ENCODE measurements around the gene HDC.

HDC gene

DNA sequence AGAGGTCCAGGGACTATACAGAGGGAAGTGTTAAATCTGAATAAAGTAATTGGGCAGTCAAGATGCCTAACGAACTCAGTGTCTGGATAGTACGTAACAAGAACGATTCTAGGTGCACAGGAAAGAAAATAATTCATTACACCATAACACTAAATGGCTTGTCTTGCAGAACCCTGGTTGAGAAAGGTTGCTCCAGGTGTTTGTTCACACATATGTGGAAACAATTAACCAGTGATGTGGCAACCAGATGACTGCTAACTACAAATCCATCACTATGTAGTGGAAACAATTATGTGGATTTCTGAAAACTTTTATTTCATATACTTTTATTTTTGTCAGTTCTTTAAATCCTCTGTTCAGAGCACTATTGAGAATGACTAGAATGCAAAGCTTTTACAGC, 10.4 kb upstream of the HDC start:
- Mint-ChIP-seq H3K27ac (ENCODE audit: low read depth) (no peak overlapping the region), H3K27me3 (no peaks in the 10 kb centered on the region), H3K4me1 (no peaks in the 10 kb centered on the region), H3K4me3 (no peak overlapping the region), H3K9me3 (no peaks in the 10 kb centered on the region), H3K36me3 (ENCODE audit: insufficient read depth) (peaks cover 3% of the 10 kb centered on the region)
- ATAC-seq (replicated peaks; ENCODE audit: extremely low read depth, poor library complexity, severe bottlenecking) (no peak), DNase-seq (ENCODE audit: low spot score in 2 of 2) (no peak)

DNA sequence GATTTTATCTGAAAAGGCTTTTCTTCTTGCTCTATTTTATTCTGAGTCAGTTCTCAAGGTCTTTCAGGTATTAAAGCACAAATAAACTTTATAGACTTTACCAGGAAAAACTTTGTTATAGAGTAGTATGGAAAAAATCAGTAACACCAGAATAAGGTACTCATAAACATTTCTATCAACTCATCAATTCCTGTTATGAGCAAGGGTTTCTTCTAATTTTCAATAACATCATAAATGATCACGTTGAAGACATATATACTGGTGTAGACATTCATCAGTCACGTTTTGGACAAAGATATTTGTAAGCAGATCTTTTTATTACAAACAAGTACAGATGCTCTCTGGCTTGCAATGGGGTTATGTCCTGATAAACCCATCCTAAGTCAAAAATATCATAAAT, 9.6 kb upstream of the HDC start:
- no peaks in the 10 kb centered on the region for H3K4me1 Mint-ChIP-seq
- no peak overlapping the region for H3K27ac Mint-ChIP-seq (ENCODE audit: low read depth)
- no peaks in the 10 kb centered on the region for H3K9me3 Mint-ChIP-seq
- H3K36me3 Mint-ChIP-seq (ENCODE audit: insufficient read depth), result no peaks in the 10 kb centered on the region
- DNase-seq (ENCODE audit: low spot score in 2 of 2) (no peak), ATAC-seq (replicated peaks; ENCODE audit: extremely low read depth, poor library complexity, severe bottlenecking) (no peak)
- H3K27me3 Mint-ChIP-seq, result no peaks in the 10 kb centered on the region
- no peak overlapping the region for H3K4me3 Mint-ChIP-seq

DNA sequence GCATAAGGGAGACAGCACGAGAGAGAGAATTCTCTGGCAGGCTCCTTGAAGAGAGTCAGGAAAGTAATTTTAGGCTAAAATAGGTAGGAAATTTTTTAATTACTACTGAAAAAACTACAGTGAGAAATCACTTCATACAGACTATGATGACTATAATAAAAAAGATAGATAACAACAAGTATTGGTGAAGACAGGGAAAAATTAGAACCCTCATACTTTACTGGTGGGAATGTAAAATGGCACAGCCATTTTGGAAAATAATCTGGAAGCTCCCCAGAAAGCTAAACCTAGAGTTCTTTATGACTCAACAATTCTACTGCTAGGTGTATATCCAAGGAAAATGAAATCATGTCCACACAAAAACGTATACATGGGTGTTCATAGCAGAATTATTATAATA, 2.1 kb upstream of the HDC start:
- Mint-ChIP-seq H3K27me3 (no peaks in the 10 kb centered on the region), H3K9me3 (no peaks in the 10 kb centered on the region), H3K4me3 (no peak overlapping the region), H3K4me1 (peaks cover 8% of the 10 kb centered on the region), H3K27ac (ENCODE audit: low read depth) (no peak overlapping the region), H3K36me3 (ENCODE audit: insufficient read depth) (peaks cover 3% of the 10 kb centered on the region)
- ATAC-seq (replicated peaks; ENCODE audit: extremely low read depth, poor library complexity, severe bottlenecking), result no peak
- DNase-seq (ENCODE audit: low spot score in 2 of 2), result no peak

DNA sequence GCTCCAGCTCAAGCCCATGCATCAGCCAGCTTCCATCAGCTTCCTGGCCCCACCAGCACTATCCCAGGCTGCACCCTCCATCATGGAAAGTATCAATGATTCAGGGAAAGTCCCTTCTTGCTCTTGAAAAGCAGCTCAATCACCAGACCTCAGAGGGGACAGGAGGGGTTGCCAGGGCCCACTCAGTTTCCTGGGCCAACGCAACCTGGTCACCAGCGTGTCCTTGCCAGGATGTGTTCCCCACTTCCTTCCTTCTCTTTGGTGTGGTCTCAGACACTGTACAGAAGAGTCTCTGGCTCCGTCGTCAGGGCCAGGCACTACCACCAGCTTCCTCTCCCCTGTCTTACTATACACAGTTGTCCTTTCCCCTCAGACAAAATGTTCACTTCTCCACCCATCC, 3.0 kb downstream of the HDC start:
- ATAC-seq (replicated peaks; ENCODE audit: extremely low read depth, poor library complexity, severe bottlenecking), result peak; percentile 85
- peak overlapping the region; percentile 19 for H3K4me3 Mint-ChIP-seq
- peak overlapping the region; percentile 87 for H3K27ac Mint-ChIP-seq (ENCODE audit: low read depth)
- H3K4me1 Mint-ChIP-seq, result peaks cover 41% of the 10 kb centered on the region
- peak in 1 of 2 donors; percentile 76 for DNase-seq (ENCODE audit: low spot score in 2 of 2)
- no peaks in the 10 kb centered on the region for H3K27me3 Mint-ChIP-seq
- peaks cover 11% of the 10 kb centered on the region for H3K36me3 Mint-ChIP-seq (ENCODE audit: insufficient read depth)
- H3K9me3 Mint-ChIP-seq, result no peaks in the 10 kb centered on the region

DNA sequence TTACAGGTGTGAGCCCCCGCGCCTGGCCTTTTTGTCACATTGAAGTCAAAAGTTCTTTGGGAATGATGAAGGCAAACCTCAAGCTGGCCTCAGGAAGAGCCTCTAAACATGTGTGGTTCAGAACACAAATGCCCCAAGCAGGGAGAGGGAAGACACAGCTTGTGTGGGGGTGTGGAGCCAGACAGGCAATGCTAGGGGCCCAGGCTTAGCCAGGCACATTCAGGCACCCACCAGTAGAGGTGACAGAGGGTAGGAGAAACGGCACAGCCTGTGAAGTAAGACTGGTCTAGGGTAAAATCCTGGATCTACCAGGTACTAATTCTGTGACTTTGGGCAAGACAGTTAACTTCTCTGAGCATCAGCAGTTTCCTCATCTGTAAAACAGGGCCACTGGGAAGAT, 3.5 kb downstream of the HDC start:
- Mint-ChIP-seq H3K27me3 (no peaks in the 10 kb centered on the region), H3K4me3 (peak overlapping the region; percentile 19), H3K36me3 (ENCODE audit: insufficient read depth) (peaks cover 11% of the 10 kb centered on the region), H3K9me3 (no peaks in the 10 kb centered on the region), H3K4me1 (peaks cover 41% of the 10 kb centered on the region), H3K27ac (ENCODE audit: low read depth) (peak overlapping the region; percentile 87)
- DNase-seq (ENCODE audit: low spot score in 2 of 2) (no peak), ATAC-seq (replicated peaks; ENCODE audit: extremely low read depth, poor library complexity, severe bottlenecking) (peak; percentile 35)

DNA sequence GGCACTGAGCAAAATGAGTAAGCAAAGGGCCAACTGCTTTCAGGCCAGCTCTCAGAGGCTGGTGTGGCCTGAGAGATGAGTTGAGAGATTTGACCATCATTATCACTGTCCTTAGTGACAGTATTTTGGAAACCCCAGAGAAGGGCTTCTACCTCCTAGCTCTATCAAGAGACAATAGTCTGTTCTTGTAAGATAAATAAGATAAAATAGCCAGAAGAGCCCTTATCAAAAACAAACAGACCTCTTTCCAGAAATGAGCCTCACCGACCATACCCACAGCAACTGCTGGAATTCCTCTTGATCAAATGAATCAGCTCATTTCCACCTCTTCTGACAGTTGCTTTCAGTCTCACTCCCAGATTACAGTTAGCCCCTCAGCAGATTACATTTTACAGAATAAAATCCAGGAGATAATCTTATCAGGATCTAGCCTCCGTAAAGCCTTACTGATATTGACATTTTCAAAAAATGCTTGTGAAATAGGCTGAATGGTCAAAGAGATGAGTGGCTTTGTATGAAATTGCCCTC, 4.5 kb downstream of the HDC start:
- H3K27me3 Mint-ChIP-seq, result no peaks in the 10 kb centered on the region
- H3K27ac Mint-ChIP-seq (ENCODE audit: low read depth), result peak overlapping the region; percentile 87
- ATAC-seq (replicated peaks; ENCODE audit: extremely low read depth, poor library complexity, severe bottlenecking) (no peak), DNase-seq (ENCODE audit: low spot score in 2 of 2) (no peak)
- peaks cover 11% of the 10 kb centered on the region for H3K36me3 Mint-ChIP-seq (ENCODE audit: insufficient read depth)
- H3K4me3 Mint-ChIP-seq, result peak overlapping the region; percentile 66
- H3K4me1 Mint-ChIP-seq, result peaks cover 41% of the 10 kb centered on the region
- no peaks in the 10 kb centered on the region for H3K9me3 Mint-ChIP-seq

DNA sequence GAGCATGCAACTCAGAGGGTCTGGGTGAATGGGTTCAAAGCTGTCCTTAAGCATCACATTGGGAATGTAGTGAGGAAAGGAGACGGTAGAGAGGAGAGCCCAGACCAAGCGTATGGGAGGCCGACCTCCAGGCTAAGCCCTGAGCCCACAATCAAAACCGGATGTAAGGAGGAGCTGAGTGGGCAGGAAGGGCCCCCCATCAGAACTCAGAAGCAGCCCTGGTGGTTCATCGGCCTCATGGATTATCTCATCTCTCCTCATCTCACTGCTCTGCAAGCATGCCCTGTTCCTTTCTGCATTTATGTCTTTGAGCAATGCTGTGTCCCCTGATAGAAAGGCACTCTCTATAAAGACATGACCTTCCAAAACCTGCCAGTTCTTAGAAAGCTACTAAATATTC, 6.2 kb downstream of the HDC start:
- ATAC-seq (replicated peaks; ENCODE audit: extremely low read depth, poor library complexity, severe bottlenecking) (no peak), DNase-seq (ENCODE audit: low spot score in 2 of 2) (no peak)
- H3K9me3 Mint-ChIP-seq, result no peaks in the 10 kb centered on the region
- H3K4me1 Mint-ChIP-seq, result peaks cover 41% of the 10 kb centered on the region
- H3K36me3 Mint-ChIP-seq (ENCODE audit: insufficient read depth), result peaks cover 11% of the 10 kb centered on the region
- H3K4me3 Mint-ChIP-seq, result peak overlapping the region; percentile 2
- H3K27me3 Mint-ChIP-seq, result no peaks in the 10 kb centered on the region
- peak overlapping the region; percentile 87 for H3K27ac Mint-ChIP-seq (ENCODE audit: low read depth)

DNA sequence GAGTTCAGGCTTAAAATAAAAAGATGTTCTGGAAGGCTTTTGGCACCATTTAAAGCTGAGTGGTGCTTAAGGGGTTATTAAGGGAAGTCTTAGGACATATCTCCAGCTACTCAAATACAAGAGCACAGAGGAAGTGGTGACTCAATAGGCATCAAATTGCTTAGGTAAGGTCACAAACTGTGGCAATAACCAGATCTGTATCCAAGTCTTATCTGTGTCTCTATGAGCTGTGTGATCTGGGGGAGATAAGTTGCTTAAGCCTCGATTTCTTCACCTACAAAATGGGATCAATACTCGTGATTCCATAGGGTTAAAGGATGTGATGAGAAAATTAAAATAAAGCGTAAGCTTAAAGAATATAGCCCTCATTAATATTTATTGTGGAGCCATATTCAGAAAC, 7.6 kb downstream of the HDC start:
- DNase-seq (ENCODE audit: low spot score in 2 of 2) (no peak), ATAC-seq (replicated peaks; ENCODE audit: extremely low read depth, poor library complexity, severe bottlenecking) (no peak)
- Mint-ChIP-seq H3K4me1 (peaks cover 36% of the 10 kb centered on the region), H3K27ac (ENCODE audit: low read depth) (no peak overlapping the region), H3K36me3 (ENCODE audit: insufficient read depth) (peaks cover 8% of the 10 kb centered on the region), H3K27me3 (no peaks in the 10 kb centered on the region), H3K9me3 (no peaks in the 10 kb centered on the region), H3K4me3 (no peak overlapping the region)

DNA sequence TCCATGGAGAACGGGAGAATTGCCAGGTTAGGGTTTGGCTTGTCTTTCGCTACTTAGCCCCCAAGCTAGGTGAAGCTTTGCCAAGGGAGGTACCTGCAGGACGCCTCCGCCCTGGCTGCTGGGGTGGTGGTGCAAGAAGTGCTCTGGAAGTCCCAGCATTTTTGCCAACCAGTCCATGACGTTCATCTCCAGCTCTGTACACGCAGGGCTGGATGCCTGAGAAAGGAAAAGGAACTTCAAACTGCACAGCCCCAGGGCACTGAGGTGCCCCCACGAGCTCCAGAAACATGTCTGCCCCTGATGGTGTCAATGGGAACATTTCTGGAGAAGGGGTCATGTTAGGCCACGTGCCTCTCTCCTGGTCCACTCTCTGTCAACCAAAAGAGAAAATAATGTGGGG, 8.2 kb downstream of the HDC start:
- peaks cover 30% of the 10 kb centered on the region for H3K4me1 Mint-ChIP-seq
- no peaks in the 10 kb centered on the region for H3K9me3 Mint-ChIP-seq
- H3K27ac Mint-ChIP-seq (ENCODE audit: low read depth), result no peak overlapping the region
- DNase-seq (ENCODE audit: low spot score in 2 of 2), result no peak
- H3K27me3 Mint-ChIP-seq, result no peaks in the 10 kb centered on the region
- peaks cover 5% of the 10 kb centered on the region for H3K36me3 Mint-ChIP-seq (ENCODE audit: insufficient read depth)
- ATAC-seq (replicated peaks; ENCODE audit: extremely low read depth, poor library complexity, severe bottlenecking), result no peak
- no peak overlapping the region for H3K4me3 Mint-ChIP-seq

DNA sequence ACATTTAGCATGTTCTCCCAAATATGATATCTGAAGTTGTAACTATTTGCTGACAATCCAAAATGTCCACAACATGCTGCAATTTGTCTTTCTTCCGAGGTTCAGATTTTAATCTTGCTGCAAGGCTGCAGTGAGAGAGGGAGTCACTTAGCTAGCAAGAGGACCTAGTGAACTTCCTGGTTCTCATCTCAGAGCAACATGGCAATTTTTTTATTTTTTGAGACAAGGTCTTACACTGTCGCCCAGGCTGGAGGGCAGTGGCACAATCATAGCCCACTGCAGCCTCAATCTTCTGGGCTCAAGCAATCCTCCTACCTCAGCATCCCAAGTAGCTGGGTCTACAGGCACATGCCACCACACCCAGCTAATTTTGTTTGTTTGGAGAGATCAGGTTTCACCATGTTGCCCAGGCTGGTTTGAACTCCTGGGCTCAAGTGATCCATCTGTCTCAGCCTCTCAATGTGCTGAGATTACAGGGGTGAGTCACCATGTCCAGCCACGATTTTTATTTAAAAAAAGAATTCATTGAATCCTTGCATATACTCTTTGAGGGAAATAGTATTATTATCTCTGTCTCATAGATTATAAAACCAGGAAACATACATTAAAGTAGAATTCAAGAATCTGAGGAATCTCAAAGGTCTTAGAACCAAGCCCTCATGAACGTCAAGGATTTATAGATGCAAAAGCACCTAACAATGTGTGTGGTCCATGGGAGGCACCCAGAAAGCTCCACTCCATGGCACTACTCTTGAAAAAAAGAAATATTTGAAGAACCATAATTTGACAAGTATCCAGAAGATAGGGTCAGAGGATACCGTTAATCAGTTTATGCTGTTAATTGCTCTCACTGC, 9.1 kb downstream of the HDC start:
- no peak for DNase-seq (ENCODE audit: low spot score in 2 of 2)
- H3K27me3 Mint-ChIP-seq, result no peaks in the 10 kb centered on the region
- H3K36me3 Mint-ChIP-seq (ENCODE audit: insufficient read depth), result peaks cover 5% of the 10 kb centered on the region
- peaks cover 23% of the 10 kb centered on the region for H3K4me1 Mint-ChIP-seq
- H3K27ac Mint-ChIP-seq (ENCODE audit: low read depth), result no peak overlapping the region
- ATAC-seq (replicated peaks; ENCODE audit: extremely low read depth, poor library complexity, severe bottlenecking), result no peak
- no peak overlapping the region for H3K4me3 Mint-ChIP-seq
- H3K9me3 Mint-ChIP-seq, result no peaks in the 10 kb centered on the region

DNA sequence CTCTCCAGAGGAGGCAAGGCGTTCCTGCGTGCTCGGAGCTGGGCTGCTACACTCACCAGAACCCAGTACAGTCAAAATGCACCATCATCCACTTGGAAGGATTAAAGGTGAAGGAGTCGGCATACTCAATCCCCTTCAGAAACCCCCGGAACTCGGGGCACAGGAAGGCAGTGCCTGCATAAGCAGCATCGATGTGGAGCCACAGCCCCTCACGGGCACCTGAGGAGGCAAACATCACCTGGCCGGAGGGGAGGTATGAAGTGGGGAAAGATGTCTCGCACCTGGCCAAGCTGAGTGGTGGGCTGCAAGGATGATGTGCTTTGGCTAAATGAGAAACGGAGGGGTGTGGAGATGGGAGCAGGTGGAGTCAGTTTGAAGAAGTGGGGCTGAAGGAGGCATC, 13.0 kb downstream of the HDC start:
- no peak for DNase-seq (ENCODE audit: low spot score in 2 of 2)
- H3K27me3 Mint-ChIP-seq, result no peaks in the 10 kb centered on the region
- H3K4me1 Mint-ChIP-seq, result peaks cover 20% of the 10 kb centered on the region
- ATAC-seq (replicated peaks; ENCODE audit: extremely low read depth, poor library complexity, severe bottlenecking), result no peak
- no peaks in the 10 kb centered on the region for H3K9me3 Mint-ChIP-seq
- H3K27ac Mint-ChIP-seq (ENCODE audit: low read depth), result no peak overlapping the region
- H3K4me3 Mint-ChIP-seq, result no peak overlapping the region
- H3K36me3 Mint-ChIP-seq (ENCODE audit: insufficient read depth), result peaks cover 5% of the 10 kb centered on the region

DNA sequence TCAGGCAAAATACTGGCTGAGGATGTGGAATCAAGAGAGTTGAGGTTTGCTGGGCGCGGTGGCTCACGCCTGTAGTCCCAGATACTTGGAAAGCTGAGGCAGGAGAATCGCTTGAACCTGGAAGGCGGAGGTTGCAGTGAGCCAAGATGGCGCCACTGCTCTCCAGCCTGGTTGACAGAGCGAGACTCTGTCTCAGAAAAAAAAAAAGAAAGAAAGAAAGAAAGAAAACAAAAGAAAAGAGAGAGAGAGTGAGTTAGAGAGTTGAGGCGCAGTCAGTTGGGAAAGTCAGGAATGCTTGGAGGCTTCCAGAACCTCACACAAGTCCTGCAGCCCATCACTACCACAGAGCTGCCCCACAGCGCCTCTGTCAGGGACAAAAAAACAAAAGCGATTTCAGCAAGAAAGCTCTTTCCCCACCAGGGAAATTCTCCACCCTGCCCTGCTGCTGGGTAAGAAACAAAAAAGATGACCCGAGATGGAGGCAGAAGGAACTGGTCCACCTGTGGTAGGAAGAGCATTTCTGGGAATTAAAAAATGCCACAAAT, 13.8 kb downstream of the HDC start:
- H3K4me1 Mint-ChIP-seq, result peaks cover 22% of the 10 kb centered on the region
- ATAC-seq (replicated peaks; ENCODE audit: extremely low read depth, poor library complexity, severe bottlenecking) (no peak), DNase-seq (ENCODE audit: low spot score in 2 of 2) (no peak)
- H3K36me3 Mint-ChIP-seq (ENCODE audit: insufficient read depth), result peaks cover 5% of the 10 kb centered on the region
- H3K27me3 Mint-ChIP-seq, result no peaks in the 10 kb centered on the region
- H3K4me3 Mint-ChIP-seq, result no peak overlapping the region
- no peaks in the 10 kb centered on the region for H3K9me3 Mint-ChIP-seq
- no peak overlapping the region for H3K27ac Mint-ChIP-seq (ENCODE audit: low read depth)

DNA sequence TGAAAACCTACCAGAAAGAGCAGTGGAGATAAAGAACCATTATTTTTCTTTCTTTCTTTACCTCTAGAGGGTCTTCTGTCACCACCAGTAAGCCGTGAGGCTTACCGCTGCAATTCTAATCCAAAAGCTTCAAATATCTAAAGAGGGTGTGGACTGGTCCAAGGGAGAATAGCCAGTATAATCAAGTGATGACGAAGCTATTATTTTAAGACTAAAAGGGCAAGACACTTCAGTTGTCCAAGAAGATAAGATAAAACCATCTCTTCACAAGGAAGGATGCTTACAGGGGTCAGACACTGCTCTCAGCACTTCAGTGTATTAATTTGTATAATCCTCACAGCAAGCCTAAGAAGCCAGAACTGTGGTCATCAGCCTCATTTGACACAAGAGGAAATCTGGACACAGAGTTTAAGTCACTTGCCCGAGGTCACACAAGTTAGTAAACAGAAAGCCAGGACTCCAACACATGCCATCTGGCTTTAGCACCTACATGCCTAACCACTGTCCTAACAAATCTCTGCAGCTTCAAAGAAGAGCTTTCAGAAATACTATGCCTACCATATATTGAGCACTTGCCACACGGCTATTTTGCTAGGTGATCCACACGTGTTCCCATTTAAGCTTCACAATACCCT, 14.6 kb downstream of the HDC start:
- no peak for ATAC-seq (replicated peaks; ENCODE audit: extremely low read depth, poor library complexity, severe bottlenecking)
- Mint-ChIP-seq H3K9me3 (no peaks in the 10 kb centered on the region), H3K27me3 (no peaks in the 10 kb centered on the region), H3K4me1 (peaks cover 22% of the 10 kb centered on the region), H3K36me3 (ENCODE audit: insufficient read depth) (peaks cover 5% of the 10 kb centered on the region), H3K4me3 (no peak overlapping the region), H3K27ac (ENCODE audit: low read depth) (no peak overlapping the region)
- DNase-seq (ENCODE audit: low spot score in 2 of 2), result no peak
